ENCODE results near the gene ITGA4. TPM values are rescaled to one million over a fixed set of nuclear protein-coding genes. Genes with fewer than 3 reads are reported as not detected.

The ITGA4 gene
- total RNA-seq = 1 to 10 TPM; 2.0 to 7.8 (median 6.0) TPM

DNA sequence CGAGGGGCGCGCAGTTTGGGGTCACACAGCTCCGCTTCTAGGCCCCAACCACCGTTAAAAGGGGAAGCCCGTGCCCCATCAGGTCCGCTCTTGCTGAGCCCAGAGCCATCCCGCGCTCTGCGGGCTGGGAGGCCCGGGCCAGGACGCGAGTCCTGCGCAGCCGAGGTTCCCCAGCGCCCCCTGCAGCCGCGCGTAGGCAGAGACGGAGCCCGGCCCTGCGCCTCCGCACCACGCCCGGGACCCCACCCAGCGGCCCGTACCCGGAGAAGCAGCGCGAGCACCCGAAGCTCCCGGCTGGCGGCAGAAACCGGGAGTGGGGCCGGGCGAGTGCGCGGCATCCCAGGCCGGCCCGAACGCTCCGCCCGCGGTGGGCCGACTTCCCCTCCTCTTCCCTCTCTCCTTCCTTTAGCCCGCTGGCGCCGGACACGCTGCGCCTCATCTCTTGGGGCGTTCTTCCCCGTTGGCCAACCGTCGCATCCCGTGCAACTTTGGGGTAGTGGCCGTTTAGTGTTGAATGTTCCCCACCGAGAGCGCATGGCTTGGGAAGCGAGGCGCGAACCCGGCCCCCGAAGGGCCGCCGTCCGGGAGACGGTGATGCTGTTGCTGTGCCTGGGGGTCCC lies at the start of gene ITGA4:
Gene ITGA4 (plus strand): TSS at position 266 of the 620 bp plus-strand sequence. CDS start 269 bp downstream, at position 535.
- no peak for TF ChIP-seq POLR2A (IDR thresholded peaks at IDR 0.05)
- TF ChIP-seq, protein P1, sequence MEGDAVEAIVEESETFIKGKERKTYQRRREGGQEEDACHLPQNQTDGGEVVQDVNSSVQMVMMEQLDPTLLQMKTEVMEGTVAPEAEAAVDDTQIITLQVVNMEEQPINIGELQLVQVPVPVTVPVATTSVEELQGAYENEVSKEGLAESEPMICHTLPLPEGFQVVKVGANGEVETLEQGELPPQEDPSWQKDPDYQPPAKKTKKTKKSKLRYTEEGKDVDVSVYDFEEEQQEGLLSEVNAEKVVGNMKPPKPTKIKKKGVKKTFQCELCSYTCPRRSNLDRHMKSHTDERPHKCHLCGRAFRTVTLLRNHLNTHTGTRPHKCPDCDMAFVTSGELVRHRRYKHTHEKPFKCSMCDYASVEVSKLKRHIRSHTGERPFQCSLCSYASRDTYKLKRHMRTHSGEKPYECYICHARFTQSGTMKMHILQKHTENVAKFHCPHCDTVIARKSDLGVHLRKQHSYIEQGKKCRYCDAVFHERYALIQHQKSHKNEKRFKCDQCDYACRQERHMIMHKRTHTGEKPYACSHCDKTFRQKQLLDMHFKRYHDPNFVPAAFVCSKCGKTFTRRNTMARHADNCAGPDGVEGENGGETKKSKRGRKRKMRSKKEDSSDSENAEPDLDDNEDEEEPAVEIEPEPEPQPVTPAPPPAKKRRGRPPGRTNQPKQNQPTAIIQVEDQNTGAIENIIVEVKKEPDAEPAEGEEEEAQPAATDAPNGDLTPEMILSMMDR (IDR thresholded peaks at IDR 0.05) = peak in 3 of 6 experiments; percentile 17 to 43 (median 22)
- Histone ChIP-seq H3K27me3 (peaks cover 3% of the 10 kb centered on the region), H3K27ac (peak within 1 kb of the TSS in 2 of 3 donors; percentile 30 to 58), H3K9me3 (no peaks in the 10 kb centered on the region), H3K4me1 (peaks cover 0 to 12% of the 10 kb centered on the region in 2 donors), H3K4me3 (replicated peaks in 1 of 3) (peak within 1 kb of the TSS in 2 of 3 donors; percentile 4 to 34), H3K36me3 (no peaks in the 10 kb centered on the region)
- DNase-seq = peak; percentile 11 to 22
- intact Hi-C loops (cut with DNase I) = no loop called here
- 0 to 1% methylated on average over 19 to 25 of the region's 67 CpGs for WGBS, 2 donors

DNA sequence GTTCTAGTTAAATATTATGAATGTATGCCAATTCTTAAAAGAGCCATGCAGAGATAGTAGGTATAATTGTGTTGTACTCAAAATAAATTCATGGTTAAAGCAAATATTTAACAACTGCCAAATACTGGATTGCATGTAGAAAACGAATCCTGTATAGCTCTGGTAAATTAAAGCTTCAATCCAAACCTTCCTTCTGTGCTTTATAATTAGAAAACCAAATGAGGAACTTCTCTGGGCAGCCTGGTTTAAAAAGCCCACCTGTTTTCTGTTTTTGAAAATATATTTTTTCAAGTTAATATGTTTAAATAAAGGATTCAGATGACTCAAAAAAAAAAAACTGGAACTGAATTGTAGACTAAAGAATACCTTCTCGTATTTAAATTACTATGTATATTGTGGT lies 48.3 kb upstream of the ITGA4 start:
- DNase-seq = no peak
- no peak for TF ChIP-seq POLR2A (IDR thresholded peaks at IDR 0.05)
- TF ChIP-seq, protein P1 (IDR thresholded peaks at IDR 0.05) = no peak
- intact Hi-C loops (cut with DNase I) = no loop called here
- H3K4me3 ChIP-seq (replicated peaks in 1 of 3) = no peak overlapping the region
- H3K9me3 ChIP-seq = no peaks in the 10 kb centered on the region
- H3K27me3 ChIP-seq = no peaks in the 10 kb centered on the region
- 62 to 72% methylated on average over 2 of the region's 2 CpGs for WGBS, 2 donors
- H3K4me1 ChIP-seq = no peaks in the 10 kb centered on the region
- no peak overlapping the region for H3K27ac ChIP-seq
- H3K36me3 ChIP-seq = no peaks in the 10 kb centered on the region

DNA sequence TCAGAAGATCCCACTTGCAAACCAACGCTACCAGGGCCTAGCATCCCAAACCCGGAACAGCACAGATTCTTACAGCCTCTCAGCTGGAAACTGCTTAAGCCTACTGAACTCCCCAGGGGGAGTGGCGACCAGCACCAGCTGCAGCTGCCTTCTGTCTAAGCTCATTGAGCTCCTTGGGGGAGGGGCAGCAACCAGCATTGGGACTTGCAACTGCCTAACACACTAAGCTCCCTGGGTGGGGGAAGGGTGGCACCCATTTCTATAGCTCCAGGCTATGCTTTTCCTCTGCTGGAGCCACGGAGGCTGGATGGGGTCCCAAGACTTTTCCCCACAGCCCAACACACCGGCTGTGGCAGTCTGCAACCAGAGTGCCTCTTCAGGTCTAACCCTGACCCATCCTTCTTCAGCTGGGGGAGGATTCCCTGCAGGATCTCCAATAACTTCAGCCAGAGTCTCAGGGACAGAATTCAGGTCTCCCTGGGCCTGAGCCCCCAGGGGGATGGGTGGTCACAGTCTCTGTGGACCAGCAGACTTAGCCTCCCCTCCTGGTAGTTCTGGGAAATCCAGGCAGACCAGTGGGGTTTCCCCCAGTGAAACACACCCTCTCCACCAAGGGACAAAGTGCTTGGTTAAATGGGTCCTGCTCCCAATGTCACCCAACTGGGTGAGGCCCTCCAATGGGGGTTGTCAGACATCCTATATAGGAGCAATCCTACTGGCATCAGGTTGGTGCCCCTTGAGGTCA lies 45.9 kb upstream of the ITGA4 start:
- Histone ChIP-seq H3K4me1 (no peaks in the 10 kb centered on the region), H3K36me3 (no peaks in the 10 kb centered on the region), H3K27ac (no peak overlapping the region), H3K4me3 (replicated peaks in 1 of 3) (no peak overlapping the region), H3K9me3 (no peaks in the 10 kb centered on the region), H3K27me3 (no peaks in the 10 kb centered on the region)
- no peak for TF ChIP-seq POLR2A (IDR thresholded peaks at IDR 0.05)
- TF ChIP-seq, protein P1 (IDR thresholded peaks at IDR 0.05) = no peak
- intact Hi-C loops (cut with DNase I) = no loop called here
- no peak for DNase-seq
- WGBS, 2 donors = 39 to 41% methylated on average over 4 to 5 of the region's 5 CpGs

DNA sequence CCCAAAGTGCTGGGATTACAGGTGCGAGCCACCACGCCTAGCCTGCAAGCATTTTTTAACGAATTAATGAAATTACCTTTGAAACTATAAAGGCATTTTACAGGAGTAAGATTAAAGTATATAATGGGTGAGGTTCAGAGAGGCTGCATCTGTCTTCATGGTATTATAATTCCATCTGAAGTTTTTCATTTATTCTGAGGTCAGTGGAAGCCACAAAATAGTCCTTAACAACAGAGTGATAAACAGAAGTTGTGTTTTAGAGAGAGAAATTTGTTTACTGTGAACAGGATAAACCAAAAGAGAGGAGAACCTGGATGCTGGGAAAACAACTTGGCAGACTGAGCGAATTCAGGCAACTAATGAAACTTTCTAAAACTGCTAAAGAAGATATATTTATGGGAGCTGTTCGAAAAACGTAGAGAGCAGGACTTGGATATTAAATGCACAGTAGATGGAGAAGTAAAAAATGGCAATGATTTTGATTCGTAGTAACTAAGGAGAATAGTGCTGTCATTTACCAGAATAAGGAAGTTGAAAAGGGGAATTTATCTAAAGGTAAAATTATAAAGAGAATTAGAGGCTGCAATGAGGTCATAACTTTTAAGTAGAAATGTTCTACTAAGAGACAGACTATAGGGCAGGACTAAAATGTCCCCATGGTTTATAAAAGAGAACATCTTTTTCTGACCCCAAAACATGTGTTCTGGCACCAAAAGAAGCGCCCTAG lies 37.9 kb upstream of the ITGA4 start:
- no peaks in the 10 kb centered on the region for H3K36me3 ChIP-seq
- H3K27ac ChIP-seq = no peak overlapping the region
- H3K27me3 ChIP-seq = no peaks in the 10 kb centered on the region
- intact Hi-C loops (cut with DNase I) = no loop called here
- TF ChIP-seq, protein P1 (IDR thresholded peaks at IDR 0.05) = no peak
- no peak for TF ChIP-seq POLR2A (IDR thresholded peaks at IDR 0.05)
- no peak for DNase-seq
- 91 to 95% methylated on average over 8 of the region's 8 CpGs for WGBS, 2 donors
- no peak overlapping the region for H3K4me3 ChIP-seq (replicated peaks in 1 of 3)
- no peaks in the 10 kb centered on the region for H3K9me3 ChIP-seq
- no peaks in the 10 kb centered on the region for H3K4me1 ChIP-seq
